Fibroblast of lung (primary cell): ENCODE results near the gene SNX14. TPM values are rescaled to one million over a fixed set of nuclear protein-coding genes. Genes with fewer than 3 reads are reported as not detected.
A peak's percentile ranks its signal among the peaks of the same experiment; 100 is the strongest.

Source experiments
- DNase-seq, 2 donors: peaks; one replicate each; pipeline versions ENCODE4 v3.0.0 to v3.0.0-alpha.2; 2010; ENCODE audit warnings: low read depth in 2 of 2
- H2AFZ ChIP-seq: 2 replicates; pipeline ENCODE4 v1.5.1; 2012; ENCODE audit warnings: low read length, control low read depth, inconsistent platforms
- H3K27ac ChIP-seq: 2 replicates; pipeline ENCODE4 v1.5.1; 2011; ENCODE audit warnings: low read length, control low read depth; ENCODE audit not compliant: insufficient read depth
- H3K27me3 ChIP-seq: 2 replicates; pipeline ENCODE4 v1.5.1; 2011; ENCODE audit warnings: mild to moderate bottlenecking, low read length; ENCODE audit not compliant: control insufficient read depth, insufficient read depth
- H3K36me3 ChIP-seq: 2 replicates; pipeline ENCODE4 v1.5.1; 2011; ENCODE audit warnings: low read length; ENCODE audit not compliant: control insufficient read depth, insufficient read depth
- H3K4me1 ChIP-seq: 2 replicates; pipeline ENCODE4 v1.5.1; 2011; ENCODE audit warnings: low read length; ENCODE audit not compliant: control insufficient read depth, insufficient read depth; ENCODE audit errors: extremely low read depth
- H3K4me2 ChIP-seq: 2 replicates; pipeline ENCODE4 v1.5.1; 2011; ENCODE audit warnings: low read length, control low read depth; ENCODE audit not compliant: insufficient read depth; ENCODE audit errors: extremely low read depth
- H3K4me3 ChIP-seq, 4 experiments: fragments of 200-600 bp in 1 of 4; sonication (generic) in 1 of 4; replicated peaks in 1 of 4; 2 replicates each; pipeline ENCODE4 v1.5.1; 2011 to 2016; ENCODE audit warnings: low read length in 4 of 4, low read depth in 3 of 4, mild to moderate bottlenecking in 3 of 4, control low read depth in 2 of 4, inconsistent platforms in 1 of 4, mixed read lengths in 1 of 4; ENCODE audit not compliant: insufficient read depth in 1 of 4; ENCODE audit errors: control extremely low read depth in 1 of 4
- H3K79me2 ChIP-seq: 2 replicates; pipeline ENCODE4 v1.5.1; 2012; ENCODE audit warnings: mild to moderate bottlenecking, low read length, inconsistent platforms; ENCODE audit not compliant: control insufficient read depth, insufficient read depth
- H3K9ac ChIP-seq: 2 replicates; pipeline ENCODE4 v1.5.1; 2011; ENCODE audit warnings: mild to moderate bottlenecking, low read length, control low read depth; ENCODE audit not compliant: insufficient read depth
- H3K9me3 ChIP-seq: 2 replicates; pipeline ENCODE4 v1.5.1; 2012; ENCODE audit warnings: low read depth, low read length; ENCODE audit not compliant: control insufficient read depth, insufficient read depth
- H4K20me1 ChIP-seq: 2 replicates; pipeline ENCODE4 v1.5.1; 2011; ENCODE audit warnings: low read length; ENCODE audit not compliant: control insufficient read depth, insufficient read depth; ENCODE audit errors: extremely low read depth
- EZH2 ChIP-seq: IDR thresholded peaks from 2 replicates; pipeline ENCODE4 v1.5.1; 2012; ENCODE audit warnings: low read length, control low read depth, mild to moderate bottlenecking; ENCODE audit errors: missing control alignments
- polyA plus RNA-seq, 2 donors: library from polyadenylated mRNA; depleted of rRNA in 1 of 2; stranded (reverse) in 1 of 2; unstranded in 1 of 2; fragments of >200 nt; gene quantifications; 2 replicates each; pipeline ENCODE4 v1.2.1, GENCODE V29; 2011 to 2012; ENCODE audit warnings: missing spikeins in 1 of 2
- total RNA-seq: library from RNA; depleted of rRNA; stranded (reverse); fragments of >200 nt; gene quantifications from 2 replicates; pipeline ENCODE4 v1.2.1, GENCODE V29; 2014
- TF ChIP-seq, protein P1 (sequence below), 2 donors: IDR thresholded peaks in 1 of 2; conservative IDR thresholded peaks in 1 of 2; 1 replicate in 1 of 2; 2 replicates in 1 of 2; pipeline ENCODE4 v1.5.1; 2011 to 2012; ENCODE audit warnings: low read length in 2 of 2, control low read depth in 1 of 2, inconsistent platforms in 1 of 2, low read depth in 1 of 2, mild to moderate bottlenecking in 1 of 2

The SNX14 gene
- total and polyA plus RNA-seq, 2 donors (not counting 1 experiment from before 2014, with no cell fraction given): 79.7 to 182 TPM

DNA sequence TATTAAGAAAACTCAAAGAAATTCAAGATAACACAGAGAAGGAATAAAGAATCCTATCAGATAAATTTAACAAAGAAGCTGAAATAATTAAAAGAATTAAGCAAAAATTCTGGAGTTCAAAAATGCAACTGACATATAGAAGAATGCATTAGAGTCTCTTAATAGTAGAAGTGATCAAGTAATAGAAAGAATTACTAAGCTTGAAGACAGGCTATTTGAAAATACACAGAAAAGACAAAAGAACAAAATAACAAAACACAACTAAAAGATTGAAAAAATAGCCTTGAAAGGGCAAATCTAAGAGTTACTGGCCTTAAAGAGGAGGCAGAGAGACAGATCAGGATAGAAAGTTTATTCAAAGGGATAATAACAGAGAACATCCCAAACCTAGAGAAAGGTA is 12.1 kb downstream of the SNX14 start:
- Histone ChIP-seq H3K4me1 (peaks cover 13% of the 10 kb centered on the region), H3K9me3 (no peaks in the 10 kb centered on the region), H3K9ac (no peak overlapping the region), H4K20me1 (no peaks in the 10 kb centered on the region), H3K79me2 (peaks cover 50% of the 10 kb centered on the region), H3K36me3 (no peaks in the 10 kb centered on the region), H3K27ac (no peak overlapping the region), H3K4me2 (no peak overlapping the region), H3K27me3 (no peaks in the 10 kb centered on the region), H3K4me3 (no peak overlapping the region), H2AFZ (no peak overlapping the region)
- no peak for TF ChIP-seq EZH2
- TF ChIP-seq, protein P1, sequence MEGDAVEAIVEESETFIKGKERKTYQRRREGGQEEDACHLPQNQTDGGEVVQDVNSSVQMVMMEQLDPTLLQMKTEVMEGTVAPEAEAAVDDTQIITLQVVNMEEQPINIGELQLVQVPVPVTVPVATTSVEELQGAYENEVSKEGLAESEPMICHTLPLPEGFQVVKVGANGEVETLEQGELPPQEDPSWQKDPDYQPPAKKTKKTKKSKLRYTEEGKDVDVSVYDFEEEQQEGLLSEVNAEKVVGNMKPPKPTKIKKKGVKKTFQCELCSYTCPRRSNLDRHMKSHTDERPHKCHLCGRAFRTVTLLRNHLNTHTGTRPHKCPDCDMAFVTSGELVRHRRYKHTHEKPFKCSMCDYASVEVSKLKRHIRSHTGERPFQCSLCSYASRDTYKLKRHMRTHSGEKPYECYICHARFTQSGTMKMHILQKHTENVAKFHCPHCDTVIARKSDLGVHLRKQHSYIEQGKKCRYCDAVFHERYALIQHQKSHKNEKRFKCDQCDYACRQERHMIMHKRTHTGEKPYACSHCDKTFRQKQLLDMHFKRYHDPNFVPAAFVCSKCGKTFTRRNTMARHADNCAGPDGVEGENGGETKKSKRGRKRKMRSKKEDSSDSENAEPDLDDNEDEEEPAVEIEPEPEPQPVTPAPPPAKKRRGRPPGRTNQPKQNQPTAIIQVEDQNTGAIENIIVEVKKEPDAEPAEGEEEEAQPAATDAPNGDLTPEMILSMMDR (conservative IDR thresholded peaks at IDR 0.05 in 1 of 2, IDR thresholded peaks at IDR 0.05 in 1 of 2; ENCODE audit: low read depth in 1 of 2, low read length in 2 of 2): no peak
- no peak for DNase-seq

DNA sequence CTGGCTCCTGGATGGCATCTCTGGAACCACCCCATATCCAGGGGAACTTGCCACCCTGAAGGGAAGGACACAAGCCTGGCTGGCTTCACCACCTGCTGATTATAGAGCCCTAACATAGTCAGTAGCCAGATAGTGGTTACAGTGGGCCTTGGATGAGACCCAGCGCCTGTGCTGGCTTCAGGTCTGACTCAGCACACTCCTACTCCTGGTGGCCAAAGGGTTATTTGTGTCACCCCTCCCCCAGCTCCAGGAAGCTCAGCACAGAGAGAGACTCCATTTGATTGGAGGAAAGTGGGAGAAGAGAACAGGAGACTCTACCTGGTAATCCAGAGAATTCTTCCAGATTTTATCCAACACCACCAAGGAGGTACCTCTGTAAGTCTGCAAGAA is 12.8 kb downstream of the SNX14 start:
- no peak overlapping the region for H3K4me3 ChIP-seq
- no peak overlapping the region for H3K4me2 ChIP-seq
- no peaks in the 10 kb centered on the region for H3K9me3 ChIP-seq
- peaks cover 16% of the 10 kb centered on the region for H3K4me1 ChIP-seq
- H3K27ac ChIP-seq: no peak overlapping the region
- peaks cover 53% of the 10 kb centered on the region for H3K79me2 ChIP-seq
- H3K27me3 ChIP-seq: no peaks in the 10 kb centered on the region
- no peaks in the 10 kb centered on the region for H4K20me1 ChIP-seq
- TF ChIP-seq, protein P1 (conservative IDR thresholded peaks at IDR 0.05 in 1 of 2, IDR thresholded peaks at IDR 0.05 in 1 of 2; ENCODE audit: low read depth in 1 of 2, low read length in 2 of 2): no peak
- no peak for TF ChIP-seq EZH2
- H3K9ac ChIP-seq: no peak overlapping the region
- H2AFZ ChIP-seq: no peak overlapping the region
- no peaks in the 10 kb centered on the region for H3K36me3 ChIP-seq
- DNase-seq: peak; percentile 53 to 80

DNA sequence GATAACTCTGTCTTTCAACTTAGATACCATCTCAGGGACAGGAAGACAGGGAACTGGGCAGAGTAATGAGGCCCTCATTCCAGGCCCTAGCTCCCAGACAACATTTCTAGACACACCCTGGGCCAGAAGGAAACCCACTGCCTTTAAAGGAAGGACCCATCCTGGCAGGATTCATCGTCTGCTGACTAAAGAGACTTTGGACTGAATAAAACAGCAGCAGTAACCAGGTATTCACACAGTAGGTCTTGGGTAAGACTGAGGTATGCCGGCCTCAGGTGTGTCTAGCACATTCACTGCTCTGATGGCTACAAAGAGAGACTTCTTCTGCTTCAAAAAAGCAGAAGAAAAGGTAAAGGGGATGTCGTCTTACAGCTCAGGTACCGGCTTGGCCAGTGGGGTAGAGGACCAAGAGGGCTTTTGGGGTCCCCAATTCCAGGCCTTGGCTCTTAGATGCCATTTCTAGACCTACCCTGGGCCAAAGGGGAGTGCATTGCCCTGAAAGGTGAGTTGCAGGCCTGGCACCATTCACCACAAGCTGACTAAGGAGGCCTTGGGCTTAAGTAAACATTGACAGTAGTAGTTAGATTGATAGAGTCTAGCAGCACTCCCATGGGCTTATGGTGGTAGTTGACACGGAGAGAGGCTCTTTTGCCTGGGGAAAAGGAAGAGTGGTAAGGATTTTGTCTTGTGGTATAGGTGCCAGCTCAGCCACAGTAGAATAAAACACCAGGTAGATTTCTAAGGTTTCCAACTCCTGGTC is 13.4 kb downstream of the SNX14 start:
- H3K4me2 ChIP-seq: peak overlapping the region; percentile 13

More for the DNA sequence above, 13.4 kb downstream of the SNX14 start:
- Histone ChIP-seq H3K27me3 (no peaks in the 10 kb centered on the region), H3K27ac (no peak overlapping the region), H3K4me1 (peaks cover 16% of the 10 kb centered on the region), H3K9ac (no peak overlapping the region), H3K36me3 (no peaks in the 10 kb centered on the region), H3K4me3 (no peak overlapping the region), H2AFZ (no peak overlapping the region), H3K79me2 (peaks cover 50% of the 10 kb centered on the region), H3K9me3 (no peaks in the 10 kb centered on the region), H4K20me1 (no peaks in the 10 kb centered on the region)
- peak in 1 of 2 donors; percentile 19 for DNase-seq
- TF ChIP-seq, protein P1 (conservative IDR thresholded peaks at IDR 0.05 in 1 of 2, IDR thresholded peaks at IDR 0.05 in 1 of 2; ENCODE audit: low read depth in 1 of 2, low read length in 2 of 2): no peak
- TF ChIP-seq EZH2: no peak
